ENCODE measurements around the gene RUFY3. TPM values are rescaled to one million over a fixed set of nuclear protein-coding genes. Genes with fewer than 3 reads are reported as not detected.
"Not testable (repeated sequence)": the region's sequence is repeated elsewhere in the genome, so short reads cannot be mapped to it uniquely, and the experiment has no call there.

RUFY3 gene
- total RNA-seq, 3 donors from 2014 or later: 31.9 to 54.2 (median 46.0) TPM

DNA sequence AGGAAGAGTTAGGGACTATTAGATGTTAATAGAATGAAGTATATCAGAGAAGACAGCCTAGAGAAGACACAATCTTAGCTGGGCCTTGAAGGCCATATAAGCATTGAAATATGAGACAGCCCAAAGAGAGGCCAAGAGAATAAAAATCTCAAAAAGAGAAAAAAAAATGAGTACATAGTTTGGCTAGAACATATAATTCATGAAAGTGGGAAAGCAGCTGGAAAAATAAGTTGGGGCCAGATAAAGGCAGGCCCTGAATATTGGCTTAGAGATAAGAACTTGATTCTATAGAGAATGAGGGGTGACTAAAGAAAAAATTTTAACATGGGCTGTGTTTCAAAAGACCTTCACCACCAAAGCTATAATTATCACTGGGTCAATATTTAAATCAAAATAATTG, 40.8 kb upstream of the RUFY3 start:
- no peaks in the 10 kb centered on the region for H3K4me1 ChIP-seq (ENCODE audit: low read depth)
- intact Hi-C loops (cut with DNase I, micrococcal nuclease): no loop called here
- H3K36me3 ChIP-seq (ENCODE audit: low read depth): no peaks in the 10 kb centered on the region
- DNase-seq (no peak), ATAC-seq (no peak)
- no peaks in the 10 kb centered on the region for H3K9me3 ChIP-seq
- no peak overlapping the region for H3K4me3 ChIP-seq
- TF ChIP-seq, protein P1, sequence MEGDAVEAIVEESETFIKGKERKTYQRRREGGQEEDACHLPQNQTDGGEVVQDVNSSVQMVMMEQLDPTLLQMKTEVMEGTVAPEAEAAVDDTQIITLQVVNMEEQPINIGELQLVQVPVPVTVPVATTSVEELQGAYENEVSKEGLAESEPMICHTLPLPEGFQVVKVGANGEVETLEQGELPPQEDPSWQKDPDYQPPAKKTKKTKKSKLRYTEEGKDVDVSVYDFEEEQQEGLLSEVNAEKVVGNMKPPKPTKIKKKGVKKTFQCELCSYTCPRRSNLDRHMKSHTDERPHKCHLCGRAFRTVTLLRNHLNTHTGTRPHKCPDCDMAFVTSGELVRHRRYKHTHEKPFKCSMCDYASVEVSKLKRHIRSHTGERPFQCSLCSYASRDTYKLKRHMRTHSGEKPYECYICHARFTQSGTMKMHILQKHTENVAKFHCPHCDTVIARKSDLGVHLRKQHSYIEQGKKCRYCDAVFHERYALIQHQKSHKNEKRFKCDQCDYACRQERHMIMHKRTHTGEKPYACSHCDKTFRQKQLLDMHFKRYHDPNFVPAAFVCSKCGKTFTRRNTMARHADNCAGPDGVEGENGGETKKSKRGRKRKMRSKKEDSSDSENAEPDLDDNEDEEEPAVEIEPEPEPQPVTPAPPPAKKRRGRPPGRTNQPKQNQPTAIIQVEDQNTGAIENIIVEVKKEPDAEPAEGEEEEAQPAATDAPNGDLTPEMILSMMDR (IDR thresholded peaks at IDR 0.05): no peak

DNA sequence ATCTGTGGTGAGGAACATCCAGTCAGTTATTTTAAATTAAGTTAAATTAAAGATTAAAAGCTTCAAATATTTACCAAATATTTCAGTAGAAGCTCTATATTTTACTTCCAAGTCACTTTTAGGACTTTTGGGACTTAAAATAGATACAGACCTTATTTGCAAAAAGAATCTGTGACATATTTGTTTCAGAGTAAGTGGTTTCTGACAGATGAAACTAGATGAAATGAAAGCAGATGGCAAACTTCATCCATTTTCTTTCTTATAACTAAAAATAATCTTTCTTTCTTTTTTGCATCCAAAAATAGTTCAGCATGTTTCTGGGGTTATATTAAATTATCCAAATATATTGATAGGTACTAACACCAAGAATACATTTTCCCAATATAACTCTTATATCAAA, 40.1 kb upstream of the RUFY3 start:
- no peaks in the 10 kb centered on the region for H3K4me1 ChIP-seq (ENCODE audit: low read depth)
- H3K36me3 ChIP-seq (ENCODE audit: low read depth): no peaks in the 10 kb centered on the region
- no peaks in the 10 kb centered on the region for H3K9me3 ChIP-seq
- intact Hi-C loops (cut with DNase I, micrococcal nuclease): no loop called here
- no peak overlapping the region for H3K4me3 ChIP-seq
- TF ChIP-seq, protein P1 (IDR thresholded peaks at IDR 0.05): no peak
- ATAC-seq (no peak), DNase-seq (no peak)

DNA sequence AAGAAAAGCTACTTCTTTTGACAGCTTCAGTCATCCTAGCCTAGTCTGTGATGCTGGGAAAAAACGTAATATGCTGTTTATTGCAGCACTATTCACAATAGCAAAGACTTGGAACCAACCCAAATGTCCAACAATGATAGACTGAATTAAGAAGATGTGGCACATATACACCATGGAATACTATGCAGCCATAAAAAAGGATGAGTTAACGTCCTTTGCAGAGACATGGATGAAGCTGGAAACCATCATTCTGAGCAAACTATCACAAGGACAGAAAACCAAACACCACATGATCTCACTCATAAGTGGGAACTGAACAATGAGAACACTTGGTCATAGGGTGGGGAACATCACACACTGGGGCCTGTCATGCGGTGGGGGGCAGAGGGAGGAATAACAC, 39.6 kb upstream of the RUFY3 start:
- intact Hi-C loops (cut with DNase I, micrococcal nuclease); ATAC-seq; H3K4me1 ChIP-seq (ENCODE audit: low read depth); H3K4me3 ChIP-seq; H3K36me3 ChIP-seq (ENCODE audit: low read depth); H3K9me3 ChIP-seq; DNase-seq: not testable (repeated sequence)

DNA sequence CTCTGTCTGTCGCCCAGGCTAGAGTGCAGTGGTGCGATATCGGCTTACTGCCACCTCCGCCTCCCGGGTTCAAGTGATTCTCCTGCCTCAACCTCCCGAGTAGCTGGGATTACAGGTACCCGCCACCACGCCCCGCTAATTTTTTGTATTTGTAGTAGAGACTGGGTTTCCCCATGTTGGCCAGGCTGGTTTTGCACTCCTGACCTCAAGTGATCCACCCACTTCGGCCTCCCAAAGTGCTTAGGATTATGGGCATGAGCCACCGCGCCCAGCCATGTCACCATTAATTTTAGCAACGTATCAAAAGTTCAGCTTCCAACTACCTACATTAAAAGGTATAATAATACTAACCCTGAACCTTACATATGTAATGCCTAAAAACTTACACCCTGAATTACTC, 34.4 kb upstream of the RUFY3 start:
- ATAC-seq (no peak), DNase-seq (peak in 2 of 3 donors; percentile 53 to 58)
- Histone ChIP-seq H3K4me1 (ENCODE audit: low read depth) (peaks cover 23% of the 10 kb centered on the region), H3K36me3 (ENCODE audit: low read depth) (no peaks in the 10 kb centered on the region), H3K4me3 (peak overlapping the region; percentile 49), H3K9me3 (no peaks in the 10 kb centered on the region)
- TF ChIP-seq, protein P1 (IDR thresholded peaks at IDR 0.05): no peak
- intact Hi-C loops (cut with DNase I, micrococcal nuclease): no loop called here

DNA sequence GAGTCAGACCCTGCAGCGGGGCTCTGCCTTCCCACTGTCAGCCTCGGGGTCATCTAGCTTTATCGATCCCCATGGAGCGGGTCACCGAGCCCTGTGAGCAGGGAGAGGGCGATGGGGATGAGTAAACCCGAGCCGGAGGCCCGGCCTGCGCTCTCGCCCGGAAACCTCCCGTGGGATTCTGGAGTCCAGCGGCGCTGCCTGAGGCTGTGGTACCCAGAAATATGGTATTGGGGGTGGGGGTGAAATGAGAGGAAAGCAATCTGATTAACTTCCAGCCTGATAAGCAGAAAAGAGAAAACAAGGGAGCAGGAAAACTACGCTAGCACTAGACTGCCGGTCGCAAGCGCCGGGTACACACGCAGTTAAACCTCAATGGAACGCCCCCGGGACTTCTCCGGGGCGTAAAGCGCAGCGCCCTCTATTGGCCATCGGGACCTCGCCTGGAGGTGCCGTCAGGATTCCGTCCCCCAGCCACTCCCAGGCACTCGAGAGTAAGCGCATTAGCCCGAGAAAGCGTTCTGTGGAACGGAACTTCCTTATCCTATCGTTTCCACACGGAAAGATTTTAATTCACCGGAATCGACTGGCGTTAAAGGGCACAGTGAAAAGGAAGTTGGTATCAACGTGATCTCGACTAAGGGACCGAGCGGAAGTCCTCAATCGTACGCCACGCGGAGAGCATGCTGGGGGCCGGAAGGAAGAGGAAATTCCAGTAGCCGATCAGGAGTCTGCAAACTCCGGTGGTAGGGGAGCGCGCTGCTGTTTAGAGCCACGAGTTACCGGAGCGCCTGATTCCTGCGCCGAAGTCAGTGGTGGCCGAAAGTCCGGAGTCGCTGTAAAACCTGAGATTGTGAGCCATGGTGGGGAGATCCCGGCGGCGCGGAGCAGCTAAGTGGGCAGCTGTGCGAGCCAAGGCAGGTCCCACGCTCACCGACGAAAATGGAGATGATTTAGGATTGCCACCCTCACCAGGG, 33.7 kb upstream of the RUFY3 start, which contains the start of gene UTP3:
Gene UTP3, plus strand, starts transcription at position 712 of the 974 bp plus-strand sequence. Its CDS starts 146 bp downstream, at position 858.
- ATAC-seq: peak; percentile 98
- TF ChIP-seq, protein P1 (IDR thresholded peaks at IDR 0.05): peak; percentile 95
- Histone ChIP-seq H3K4me1 (ENCODE audit: low read depth) (peaks cover 23% of the 10 kb centered on the region), H3K36me3 (ENCODE audit: low read depth) (no peaks in the 10 kb centered on the region), H3K9me3 (no peaks in the 10 kb centered on the region), H3K4me3 (peak within 1 kb of the TSS; percentile 49)
- intact Hi-C loops (cut with DNase I, micrococcal nuclease): no loop called here
- peak; percentile 95 to 96 (median 96) for DNase-seq

DNA sequence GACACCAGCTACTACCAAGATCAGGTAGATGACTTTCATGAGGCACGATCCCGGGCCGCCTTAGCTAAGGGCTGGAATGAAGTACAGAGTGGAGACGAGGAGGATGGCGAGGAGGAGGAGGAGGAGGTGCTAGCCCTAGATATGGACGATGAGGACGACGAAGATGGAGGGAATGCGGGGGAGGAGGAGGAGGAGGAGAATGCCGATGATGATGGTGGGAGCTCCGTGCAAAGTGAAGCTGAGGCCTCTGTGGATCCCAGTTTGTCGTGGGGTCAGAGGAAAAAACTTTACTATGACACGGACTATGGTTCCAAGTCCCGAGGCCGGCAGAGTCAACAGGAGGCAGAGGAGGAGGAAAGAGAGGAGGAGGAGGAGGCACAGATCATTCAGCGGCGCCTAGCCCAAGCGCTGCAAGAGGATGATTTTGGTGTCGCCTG, 33.0 kb upstream of the RUFY3 start:
- ATAC-seq: peak; percentile 26
- intact Hi-C loops (cut with DNase I, micrococcal nuclease): no loop called here
- peak in 1 of 3 donors; percentile 43 for DNase-seq
- Histone ChIP-seq H3K4me1 (ENCODE audit: low read depth) (peaks cover 23% of the 10 kb centered on the region), H3K4me3 (peak overlapping the region; percentile 49), H3K36me3 (ENCODE audit: low read depth) (no peaks in the 10 kb centered on the region), H3K9me3 (no peaks in the 10 kb centered on the region)
- TF ChIP-seq, protein P1 (IDR thresholded peaks at IDR 0.05): no peak

Measured in mucosa of descending colon (tissue), 3 donors.